NCI-H748 (cell line): ENCODE results near the gene PROCA1.
A peak's percentile ranks its signal among the peaks of the same experiment; 100 is the strongest.

ENCODE experiments used
- DNase-seq: peaks from one replicate; lab custom pipeline; 2025; ENCODE audit not compliant: unreplicated experiment; lab: John Stamatoyannopoulos, UW

Gene PROCA1

GRCh38 chr17:28711723-28712031, at the start of gene PROCA1:
Gene PROCA1, minus strand, starts transcription at chr17:28711888. Its CDS starts 228 bp downstream, at chr17:28711660.
- no peak for DNase-seq

GRCh38 chr17:28760601-28761562, 49.2 kb upstream of the PROCA1 start:
- DNase-seq: peak; percentile 85

- no peak for DNase-seq
Observed at GRCh38 chr17:28759256-28759865, 47.7 kb upstream of the PROCA1 start.

- DNase-seq: no peak
Observed at GRCh38 chr17:28758411-28759121, 46.9 kb upstream of the PROCA1 start.

- no peak for DNase-seq
Observed at GRCh38 chr17:28756049-28756804, 44.5 kb upstream of the PROCA1 start.

- DNase-seq: no peak
Observed at GRCh38 chr17:28755486-28755885, 43.8 kb upstream of the PROCA1 start.

GRCh38 chr17:28751600-28752366, 40.1 kb upstream of the PROCA1 start:
- DNase-seq: no peak

- peak; percentile 94 for DNase-seq
Observed at GRCh38 chr17:28750178-28751047, 38.7 kb upstream of the PROCA1 start.

GRCh38 chr17:28749516-28750177, 38.0 kb upstream of the PROCA1 start:
- DNase-seq: no peak

GRCh38 chr17:28748852-28749515, 37.3 kb upstream of the PROCA1 start:
- DNase-seq: no peak

GRCh38 chr17:28747801-28748750, 36.4 kb upstream of the PROCA1 start:
- no peak for DNase-seq

GRCh38 chr17:28747051-28747691, 35.5 kb upstream of the PROCA1 start:
- DNase-seq: no peak

- no peak for DNase-seq
Observed at GRCh38 chr17:28746611-28747050, 34.9 kb upstream of the PROCA1 start.

GRCh38 chr17:28745786-28746411, 34.2 kb upstream of the PROCA1 start:
- no peak for DNase-seq

- DNase-seq: peak; percentile 89
Observed at GRCh38 chr17:28744972-28745785, 33.5 kb upstream of the PROCA1 start.
